ENCODE measurements around the gene NOTCH1.

The NOTCH1 gene

GRCh38 chr9:136532799-136533774, 12.8 kb downstream of the NOTCH1 start:
- H3K4me2 ChIP-seq = no peak overlapping the region

GRCh38 chr9:136531904-136532798, 13.7 kb downstream of the NOTCH1 start:
- TF ChIP-seq, protein P1, sequence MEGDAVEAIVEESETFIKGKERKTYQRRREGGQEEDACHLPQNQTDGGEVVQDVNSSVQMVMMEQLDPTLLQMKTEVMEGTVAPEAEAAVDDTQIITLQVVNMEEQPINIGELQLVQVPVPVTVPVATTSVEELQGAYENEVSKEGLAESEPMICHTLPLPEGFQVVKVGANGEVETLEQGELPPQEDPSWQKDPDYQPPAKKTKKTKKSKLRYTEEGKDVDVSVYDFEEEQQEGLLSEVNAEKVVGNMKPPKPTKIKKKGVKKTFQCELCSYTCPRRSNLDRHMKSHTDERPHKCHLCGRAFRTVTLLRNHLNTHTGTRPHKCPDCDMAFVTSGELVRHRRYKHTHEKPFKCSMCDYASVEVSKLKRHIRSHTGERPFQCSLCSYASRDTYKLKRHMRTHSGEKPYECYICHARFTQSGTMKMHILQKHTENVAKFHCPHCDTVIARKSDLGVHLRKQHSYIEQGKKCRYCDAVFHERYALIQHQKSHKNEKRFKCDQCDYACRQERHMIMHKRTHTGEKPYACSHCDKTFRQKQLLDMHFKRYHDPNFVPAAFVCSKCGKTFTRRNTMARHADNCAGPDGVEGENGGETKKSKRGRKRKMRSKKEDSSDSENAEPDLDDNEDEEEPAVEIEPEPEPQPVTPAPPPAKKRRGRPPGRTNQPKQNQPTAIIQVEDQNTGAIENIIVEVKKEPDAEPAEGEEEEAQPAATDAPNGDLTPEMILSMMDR (conservative IDR thresholded peaks at IDR 0.05; ENCODE audit: low read depth, low read length) = no peak
- no peaks in the 10 kb centered on the region for H4K20me1 ChIP-seq (ENCODE audit: insufficient read depth)
- peaks cover 56% of the 10 kb centered on the region for H3K27me3 ChIP-seq (ENCODE audit: insufficient read depth, low read depth)
- no peak overlapping the region for H3K27ac ChIP-seq
- H3K79me2 ChIP-seq (ENCODE audit: insufficient read depth, low read depth) = no peaks in the 10 kb centered on the region
- H3K36me3 ChIP-seq (ENCODE audit: insufficient read depth) = no peaks in the 10 kb centered on the region
- H3K4me1 ChIP-seq (ENCODE audit: low read depth, poor library complexity, severe bottlenecking) = no peaks in the 10 kb centered on the region
- no peak overlapping the region for H2AFZ ChIP-seq (ENCODE audit: low read depth)
- no peak overlapping the region for H3K9ac ChIP-seq
- no peak overlapping the region for H3K4me2 ChIP-seq
- no peak overlapping the region for H3K4me3 ChIP-seq (IDR thresholded peaks at IDR 0.05; ENCODE audit: insufficient read depth, low read depth, low read length)

More at GRCh38 chr9:136532799-136533774, 12.8 kb downstream of the NOTCH1 start:
- Histone ChIP-seq H4K20me1 (ENCODE audit: insufficient read depth) (no peaks in the 10 kb centered on the region), H3K27me3 (ENCODE audit: insufficient read depth, low read depth) (peaks cover 56% of the 10 kb centered on the region), H3K9ac (no peak overlapping the region), H3K4me3 (IDR thresholded peaks at IDR 0.05; ENCODE audit: insufficient read depth, low read depth, low read length) (no peak overlapping the region), H3K36me3 (ENCODE audit: insufficient read depth) (no peaks in the 10 kb centered on the region), H3K79me2 (ENCODE audit: insufficient read depth, low read depth) (no peaks in the 10 kb centered on the region), H2AFZ (ENCODE audit: low read depth) (no peak overlapping the region), H3K4me1 (ENCODE audit: low read depth, poor library complexity, severe bottlenecking) (peaks cover 5% of the 10 kb centered on the region), H3K27ac (no peak overlapping the region)
- TF ChIP-seq, protein P1 (conservative IDR thresholded peaks at IDR 0.05; ENCODE audit: low read depth, low read length) = no peak

DNA sequence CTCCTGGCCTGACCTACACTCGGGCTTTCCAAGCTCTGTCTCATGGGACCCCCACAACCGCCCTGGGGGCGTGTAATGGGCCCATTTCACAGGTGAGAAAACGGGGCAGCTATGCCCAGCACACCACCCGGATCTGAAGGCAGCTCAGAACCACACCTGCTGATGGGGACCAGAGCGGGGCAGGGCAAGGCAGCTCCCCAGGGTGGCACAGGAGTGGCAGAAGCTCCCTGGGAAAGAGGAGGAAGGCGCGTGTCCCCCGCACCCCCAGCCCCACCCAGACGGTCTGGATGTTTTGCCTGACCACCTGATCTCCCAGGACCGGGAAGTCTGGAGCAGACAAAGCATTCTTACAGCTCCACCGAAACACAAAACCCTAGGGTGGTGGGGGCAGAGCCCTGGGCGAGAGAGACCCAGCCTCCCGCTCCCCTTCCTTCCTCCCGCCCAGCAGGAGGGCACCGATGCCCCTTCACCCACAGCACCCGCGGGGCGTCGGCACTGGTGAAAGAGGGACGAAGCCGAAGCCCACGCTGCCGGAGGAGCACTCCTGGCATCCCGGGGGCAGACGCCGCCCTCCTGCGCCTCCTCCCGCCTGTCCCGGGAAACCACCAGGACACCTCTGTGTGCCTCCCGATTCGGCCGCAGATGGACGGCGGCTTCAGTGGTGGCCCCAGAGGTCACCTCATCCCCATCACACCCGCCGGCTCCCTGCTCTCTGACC, 14.5 kb downstream of the NOTCH1 start:
- Histone ChIP-seq H3K4me1 (ENCODE audit: low read depth, poor library complexity, severe bottlenecking) (no peaks in the 10 kb centered on the region), H3K4me3 (IDR thresholded peaks at IDR 0.05; ENCODE audit: insufficient read depth, low read depth, low read length) (no peak overlapping the region), H3K9ac (no peak overlapping the region), H3K27ac (no peak overlapping the region), H3K79me2 (ENCODE audit: insufficient read depth, low read depth) (no peaks in the 10 kb centered on the region), H3K36me3 (ENCODE audit: insufficient read depth) (no peaks in the 10 kb centered on the region), H2AFZ (ENCODE audit: low read depth) (no peak overlapping the region), H3K4me2 (no peak overlapping the region), H4K20me1 (ENCODE audit: insufficient read depth) (no peaks in the 10 kb centered on the region), H3K27me3 (ENCODE audit: insufficient read depth, low read depth) (peaks cover 56% of the 10 kb centered on the region)
- TF ChIP-seq, protein P1 (conservative IDR thresholded peaks at IDR 0.05; ENCODE audit: low read depth, low read length) = no peak

- H3K4me2 ChIP-seq = no peak overlapping the region
- H3K4me1 ChIP-seq (ENCODE audit: low read depth, poor library complexity, severe bottlenecking) = no peaks in the 10 kb centered on the region
- H4K20me1 ChIP-seq (ENCODE audit: insufficient read depth) = no peaks in the 10 kb centered on the region
- TF ChIP-seq, protein P1 (conservative IDR thresholded peaks at IDR 0.05; ENCODE audit: low read depth, low read length) = no peak
- no peak overlapping the region for H3K4me3 ChIP-seq (IDR thresholded peaks at IDR 0.05; ENCODE audit: insufficient read depth, low read depth, low read length)
- no peaks in the 10 kb centered on the region for H3K79me2 ChIP-seq (ENCODE audit: insufficient read depth, low read depth)
- H3K27ac ChIP-seq = no peak overlapping the region
- H3K36me3 ChIP-seq (ENCODE audit: insufficient read depth) = no peaks in the 10 kb centered on the region
- H3K9ac ChIP-seq = no peak overlapping the region
- peaks cover 61% of the 10 kb centered on the region for H3K27me3 ChIP-seq (ENCODE audit: insufficient read depth, low read depth)
- H2AFZ ChIP-seq (ENCODE audit: low read depth) = no peak overlapping the region
These were observed 15.3 kb downstream of the NOTCH1 start for GRCh38 chr9:136530461-136531089.
